DND-41 (cell line): ENCODE measurements around the gene PACS1.

Experiments
- EZH2 ChIP-seq: IDR thresholded peaks from 3 replicates; pipeline ENCODE4 v1.6.1; 2012; ENCODE audit warnings: borderline replicate concordance, low read depth, mild to moderate bottlenecking, moderate library complexity, low read length, inconsistent platforms; ENCODE audit not compliant: severe bottlenecking
- TF ChIP-seq, protein P1 (sequence below): IDR thresholded peaks from 2 replicates; pipeline ENCODE4 v1.5.1; 2012; ENCODE audit warnings: borderline replicate concordance, low read length, moderate library complexity, mild to moderate bottlenecking; ENCODE audit not compliant: poor library complexity, severe bottlenecking; ENCODE audit errors: extremely low read depth

DNA sequence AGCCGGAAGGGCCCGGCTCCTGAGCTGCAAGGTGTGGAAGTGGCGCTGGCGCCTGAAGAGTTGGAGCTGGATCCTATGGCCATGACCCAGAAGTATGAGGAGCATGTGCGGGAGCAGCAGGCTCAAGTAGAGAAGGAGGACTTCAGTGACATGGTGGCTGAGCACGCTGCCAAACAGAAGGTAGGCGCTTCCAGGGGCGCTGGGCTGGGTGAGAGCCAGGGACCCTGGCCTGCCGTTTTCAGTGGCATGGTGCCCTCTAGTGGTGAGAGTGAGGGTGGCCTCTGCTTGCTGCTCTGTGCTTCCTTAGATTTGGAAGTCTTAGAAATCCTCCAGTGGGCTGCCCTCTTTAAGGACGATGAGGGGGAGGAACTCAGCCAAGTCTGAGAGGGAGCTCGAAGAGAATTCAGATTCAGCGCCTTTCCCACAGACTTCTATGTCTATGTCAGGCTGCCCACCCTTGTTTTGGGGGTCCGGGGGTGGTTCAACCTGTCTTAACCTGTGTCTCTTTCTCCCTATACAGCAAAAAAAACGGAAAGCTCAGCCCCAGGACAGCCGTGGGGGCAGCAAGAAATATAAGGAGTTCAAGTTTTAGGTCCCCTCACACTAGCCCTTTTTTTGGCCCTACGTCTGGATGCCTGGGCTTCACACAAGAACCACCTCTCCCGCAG lies 1.8 kb upstream of the PACS1 start:
- TF ChIP-seq EZH2, result no peak
- TF ChIP-seq, protein P1, sequence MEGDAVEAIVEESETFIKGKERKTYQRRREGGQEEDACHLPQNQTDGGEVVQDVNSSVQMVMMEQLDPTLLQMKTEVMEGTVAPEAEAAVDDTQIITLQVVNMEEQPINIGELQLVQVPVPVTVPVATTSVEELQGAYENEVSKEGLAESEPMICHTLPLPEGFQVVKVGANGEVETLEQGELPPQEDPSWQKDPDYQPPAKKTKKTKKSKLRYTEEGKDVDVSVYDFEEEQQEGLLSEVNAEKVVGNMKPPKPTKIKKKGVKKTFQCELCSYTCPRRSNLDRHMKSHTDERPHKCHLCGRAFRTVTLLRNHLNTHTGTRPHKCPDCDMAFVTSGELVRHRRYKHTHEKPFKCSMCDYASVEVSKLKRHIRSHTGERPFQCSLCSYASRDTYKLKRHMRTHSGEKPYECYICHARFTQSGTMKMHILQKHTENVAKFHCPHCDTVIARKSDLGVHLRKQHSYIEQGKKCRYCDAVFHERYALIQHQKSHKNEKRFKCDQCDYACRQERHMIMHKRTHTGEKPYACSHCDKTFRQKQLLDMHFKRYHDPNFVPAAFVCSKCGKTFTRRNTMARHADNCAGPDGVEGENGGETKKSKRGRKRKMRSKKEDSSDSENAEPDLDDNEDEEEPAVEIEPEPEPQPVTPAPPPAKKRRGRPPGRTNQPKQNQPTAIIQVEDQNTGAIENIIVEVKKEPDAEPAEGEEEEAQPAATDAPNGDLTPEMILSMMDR, result peak; percentile 96
